ENCODE data around the gene PLCB1. TPM values are rescaled to one million over a fixed set of nuclear protein-coding genes. Genes with fewer than 3 reads are reported as not detected.

Gene PLCB1
- polyA plus RNA-seq, 1 donor: 39.2 TPM

Other genes with a start within 250 kb of the PLCB1 start
- not detected for gene HAO1, start 191.8 kb upstream of the PLCB1 start, polyA plus RNA-seq (ENCODE audit: insufficient read length)
- 62.6 TPM for gene TMX4, start 112.5 kb upstream of the PLCB1 start, polyA plus RNA-seq (ENCODE audit: insufficient read length)

Measured in left kidney (tissue), 1 donor.